H1 (cell line): ENCODE measurements around the gene DYSF. TPM values are rescaled to one million over a fixed set of nuclear protein-coding genes. Genes with fewer than 3 reads are reported as not detected.

Experiments used
- CTCF ChIA-PET: fragments of 300-600 bp; sonication (Branson Sonifier 250); formaldehyde crosslinking; loops from one replicate; lab custom pipeline; 2021; ENCODE audit not compliant: partially characterized antibody; lab: Charles Lee
- POLR2A ChIA-PET: fragments of 300-600 bp; sonication (Branson Sonifier 250); formaldehyde crosslinking; loops from one replicate; lab custom pipeline; 2021; ENCODE audit warnings: inconsistent platforms; ENCODE audit not compliant: partially characterized antibody; lab: Charles Lee
- DNase-seq, 2 experiments: peaks; one replicate each; pipeline versions ENCODE4 v3.0.0 to v3.0.0-alpha.2; 2010 to 2022; ENCODE audit warnings: low spot score in 2 of 2, low read depth in 1 of 2, mixed read lengths in 1 of 2
- FAIRE-seq: peaks from 2 replicates; lab custom pipeline; 2011; peaks lifted over from hg19 to GRCh38; lab: Jason Lieb, UNC
- H2AFZ ChIP-seq: 2 replicates; pipeline ENCODE4 v1.8.1; 2012; ENCODE audit warnings: low read length, inconsistent platforms
- H2AK5ac ChIP-seq: 2 replicates; pipeline ENCODE4 v1.6.1; 2013; ENCODE audit warnings: low read depth, low read length
- H2BK120ac ChIP-seq: replicated peaks from 2 replicates; pipeline ENCODE3; 2013; ENCODE audit warnings: low read depth, low read length, inconsistent platforms
- H2BK12ac ChIP-seq: 2 replicates; pipeline ENCODE4 v1.6.1; 2013; ENCODE audit warnings: low read depth, low read length
- H2BK15ac ChIP-seq: 2 replicates; pipeline ENCODE4 v1.6.1; 2013; ENCODE audit warnings: low read length
- H2BK20ac ChIP-seq: 2 replicates; pipeline ENCODE4 v1.6.1; 2013; ENCODE audit warnings: low read length
- H2BK5ac ChIP-seq: 2 replicates; pipeline ENCODE4 v1.6.1; 2013; ENCODE audit warnings: low read depth, low read length
- H3K14ac ChIP-seq: 2 replicates; pipeline ENCODE4 v1.6.1; 2013; ENCODE audit warnings: inconsistent platforms; ENCODE audit not compliant: insufficient read length
- H3K18ac ChIP-seq: 2 replicates; pipeline ENCODE4 v1.6.1; 2013; ENCODE audit warnings: low read length; ENCODE audit errors: extremely low read depth
- H3K23ac ChIP-seq: 2 replicates; pipeline ENCODE4 v1.6.1; 2013; ENCODE audit warnings: inconsistent platforms; ENCODE audit not compliant: insufficient read length
- H3K23me2 ChIP-seq: 2 replicates; pipeline ENCODE4 v1.6.1; 2013; ENCODE audit warnings: low read depth, low read length
- H3K27ac ChIP-seq: 2 replicates; pipeline ENCODE4 v1.6.1; 2011; ENCODE audit warnings: low read depth, low read length, inconsistent platforms
- H3K27me3 ChIP-seq, 4 experiments: replicated peaks in 1 of 4; 1 replicate in 1 of 4; 2 replicates in 3 of 4; pipeline versions ENCODE4 v1.6.1 to v1.8.1; 2011 to 2013; ENCODE audit warnings: low read length in 3 of 4, mild to moderate bottlenecking in 3 of 4, inconsistent platforms in 2 of 4, mixed read lengths in 2 of 4, moderate library complexity in 1 of 4; ENCODE audit not compliant: control insufficient read depth in 3 of 4, insufficient read depth in 3 of 4; ENCODE audit errors: extremely low read depth in 1 of 4
- H3K36me3 ChIP-seq, 4 experiments: 2 replicates each; pipeline versions ENCODE4 v1.6.1 to v1.8.1; 2011 to 2013; ENCODE audit warnings: mild to moderate bottlenecking in 4 of 4, low read length in 3 of 4, moderate library complexity in 2 of 4, control low read depth in 1 of 4, inconsistent platforms in 1 of 4; ENCODE audit not compliant: insufficient read depth in 4 of 4, control insufficient read depth in 2 of 4
- H3K4ac ChIP-seq: replicated peaks from 2 replicates; pipeline ENCODE3; 2013; ENCODE audit warnings: low read length, low read depth, mixed read lengths, inconsistent platforms; ENCODE audit not compliant: insufficient read length
- H3K4me1 ChIP-seq, 4 experiments: replicated peaks in 1 of 4; 1 replicate in 1 of 4; 2 replicates in 3 of 4; pipeline versions ENCODE4 v1.6.1 to v1.8.1; 2011 to 2013; ENCODE audit warnings: low read length in 3 of 4, inconsistent platforms in 2 of 4, mixed read lengths in 1 of 4; ENCODE audit not compliant: insufficient read depth in 4 of 4, control insufficient read depth in 3 of 4
- H3K4me2 ChIP-seq, 2 experiments: 2 replicates each; pipeline versions ENCODE4 v1.6.1 to v1.8.1; 2011 to 2013; ENCODE audit warnings: low read depth in 2 of 2, low read length in 2 of 2, control low read depth in 1 of 2, inconsistent platforms in 1 of 2, mild to moderate bottlenecking in 1 of 2; ENCODE audit not compliant: insufficient read depth in 1 of 2
- H3K4me3 ChIP-seq, 4 experiments: fragments of 200-600, 300-600 bp in 1 of 4; sonication (generic), shearing (Covaris generic), sonication (Bioruptor Twin) in 1 of 4; 2 replicates each; pipeline versions ENCODE4 v1.5.1 to v1.8.1; 2011 to 2016; ENCODE audit warnings: low read length in 4 of 4, low read depth in 3 of 4, control low read depth in 2 of 4, inconsistent platforms in 2 of 4, mild to moderate bottlenecking in 2 of 4, mixed read lengths in 1 of 4, moderate library complexity in 1 of 4; ENCODE audit not compliant: insufficient read depth in 2 of 4; ENCODE audit errors: extremely low read depth in 1 of 4
- H3K56ac ChIP-seq: replicated peaks from 2 replicates; pipeline ENCODE3; 2013; ENCODE audit warnings: low read depth, mild to moderate bottlenecking, mixed read lengths, low read length, inconsistent platforms; ENCODE audit not compliant: insufficient read length
- H3K79me1 ChIP-seq: 2 replicates; pipeline ENCODE4 v1.6.1; 2013; ENCODE audit warnings: low read depth, low read length, control low read depth
- H3K79me2 ChIP-seq, 2 experiments: 2 replicates each; pipeline versions ENCODE4 v1.6.1 to v1.8.1; 2012 to 2013; ENCODE audit warnings: low read length in 2 of 2, mild to moderate bottlenecking in 2 of 2, inconsistent platforms in 1 of 2; ENCODE audit not compliant: insufficient read depth in 2 of 2, control insufficient read depth in 1 of 2
- H3K9ac ChIP-seq, 4 experiments: replicated peaks in 1 of 4; 1 replicate in 1 of 4; 2 replicates in 3 of 4; pipeline versions ENCODE4 v1.6.1 to v1.8.1; 2011 to 2013; ENCODE audit warnings: low read depth in 3 of 4, low read length in 3 of 4, control low read depth in 2 of 4, mild to moderate bottlenecking in 2 of 4, moderate library complexity in 2 of 4, inconsistent platforms in 1 of 4; ENCODE audit errors: extremely low read depth in 1 of 4
- H3K9me3 ChIP-seq, 2 experiments: 2 replicates each; pipeline versions ENCODE4 v1.6.1 to v1.8.1; 2012 to 2013; ENCODE audit warnings: mild to moderate bottlenecking in 2 of 2, moderate library complexity in 2 of 2, control low read depth in 1 of 2, inconsistent platforms in 1 of 2, low read depth in 1 of 2, low read length in 1 of 2, mixed read lengths in 1 of 2; ENCODE audit not compliant: insufficient read depth in 2 of 2
- H4K20me1 ChIP-seq, 2 experiments: replicated peaks in 1 of 2; 2 replicates each; pipeline versions ENCODE3 to v1.8.1; 2011 to 2013; ENCODE audit warnings: inconsistent platforms in 2 of 2, low read length in 2 of 2, mild to moderate bottlenecking in 1 of 2; ENCODE audit not compliant: insufficient read depth in 2 of 2, control insufficient read depth in 1 of 2
- H4K5ac ChIP-seq: 2 replicates; pipeline ENCODE4 v1.6.1; 2013; ENCODE audit warnings: low read length, low read depth, mixed read lengths, inconsistent platforms; ENCODE audit not compliant: insufficient read length
- H4K8ac ChIP-seq: 2 replicates; pipeline ENCODE4 v1.8.0; 2013; ENCODE audit warnings: mild to moderate bottlenecking, moderate library complexity, low read length, inconsistent platforms; ENCODE audit not compliant: insufficient read depth; ENCODE audit errors: extremely low read depth
- H4K91ac ChIP-seq: replicated peaks from 2 replicates; pipeline ENCODE3; 2013; ENCODE audit warnings: low read length, mixed read lengths, inconsistent platforms; ENCODE audit not compliant: insufficient read length
- RXRA ChIP-seq: IDR thresholded peaks from 2 replicates; pipeline ENCODE4 v1.6.1; 2011; ENCODE audit warnings: low read depth, mild to moderate bottlenecking, low read length, moderate library complexity; ENCODE audit not compliant: insufficient read depth
- WGBS, 2 experiments: shearing (Covaris generic) in 1 of 2; methylation state at CpG; one replicate each; pipeline versions ENCODE4 v1.1.6 to v1.1.7; 2013 to 2015; ENCODE audit warnings: low lambda C conversion rate in 2 of 2, mixed read lengths in 2 of 2, inconsistent platforms in 1 of 2, low coverage in 1 of 2, missing lambda C conversion rate in 1 of 2; ENCODE audit not compliant: insufficient replicate concordance in 2 of 2, insufficient coverage in 1 of 2, insufficient read length in 1 of 2; ENCODE audit errors: extremely low coverage in 1 of 2, missing lambda C conversion rate in 1 of 2; 5-methylcytosine and 5-hydroxymethylcytosine counted together
- polyA plus RNA-seq, 7 experiments: library from polyadenylated mRNA; depleted of rRNA in 3 of 7; stranded (reverse) in 5 of 7; unstranded in 2 of 7; fragments of >200 nt in 5 of 7; fragments of 200-250 nt in 2 of 7; gene quantifications; 1 replicate in 5 of 7; 2 replicates in 1 of 7; 4 replicates in 1 of 7; pipeline versions ENCODE4 v1.2.1 to v1.2.3, GENCODE V29; 2011 to 2013; ENCODE audit warnings: missing spikeins in 2 of 7, mixed read lengths in 2 of 7
- total RNA-seq: library from RNA; stranded (reverse); fragmentation: NEBNext Ultra II Directional; extraction: Animal tissue kit (Norgen Biotek cat#: 25700); gene quantifications from 2 replicates; pipeline ENCODE4 v1.2.1, GENCODE V29; 2021

DYSF gene
- total and polyA plus RNA-seq, 2 of the 8 experiments (the other 6 are each of a cell fraction or from before 2014, with no cell fraction given): 5.8 to 7.1 TPM

DNA sequence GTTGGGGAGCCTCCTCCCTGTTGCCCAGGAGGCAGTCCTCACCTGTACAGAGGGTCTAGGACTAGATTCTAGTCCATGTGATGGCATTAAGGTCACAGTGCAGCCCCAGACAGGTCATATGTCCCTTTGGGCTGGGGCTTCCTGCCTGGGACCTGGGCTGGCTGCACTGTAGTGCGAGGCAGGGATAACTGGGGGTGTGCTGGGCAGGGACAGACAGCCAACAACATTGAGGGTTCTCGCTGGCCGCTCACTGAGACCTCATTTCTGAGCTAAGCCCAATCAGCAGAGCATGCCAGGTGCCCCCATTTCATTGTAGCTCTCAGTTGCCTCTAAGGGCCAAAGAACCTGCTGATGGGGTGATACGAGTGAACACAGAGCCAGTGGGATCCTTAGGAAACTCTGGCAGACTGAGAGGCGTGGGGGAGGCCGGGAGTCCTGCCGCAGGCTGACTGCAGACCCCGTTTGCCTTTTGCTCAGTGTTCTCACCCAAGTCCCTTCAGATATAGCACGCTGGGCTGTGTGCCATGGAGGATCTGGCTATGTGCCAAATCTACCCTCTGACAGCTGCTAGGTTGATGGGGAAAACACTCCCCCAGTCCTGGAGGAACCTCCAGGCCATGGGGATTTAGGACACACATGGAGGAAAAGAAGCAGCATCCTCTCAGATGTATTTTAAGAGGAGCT lies 51.9 kb downstream of the DYSF start:
- Histone ChIP-seq H4K91ac (no peak overlapping the region), H3K4me1 (peaks cover 0 to 5% (median 0%) of the 10 kb centered on the region in 4 experiments; a peak in 2 of 7 replicates), H3K4me3 (no peak overlapping the region), H3K14ac (no peak overlapping the region), H3K9ac (no peak overlapping the region), H3K27me3 (no peaks in the 10 kb centered on the region), H2AK5ac (no peak overlapping the region), H3K4me2 (no peak overlapping the region), H3K27ac (no peak overlapping the region), H2BK5ac (no peak overlapping the region), H3K56ac (no peak overlapping the region), H2BK120ac (no peak overlapping the region), H3K18ac (no peak overlapping the region), H3K79me2 (no peaks in the 10 kb centered on the region), H3K9me3 (no peaks in the 10 kb centered on the region), H3K79me1 (no peaks in the 10 kb centered on the region), H2BK12ac (no peak overlapping the region), H4K5ac (no peak overlapping the region), H3K23me2 (no peaks in the 10 kb centered on the region; the same call in 1 of the 2 replicates), H3K36me3 (no peaks in the 10 kb centered on the region), H3K4ac (no peak overlapping the region), H2AFZ (no peak overlapping the region), H4K8ac (no peak overlapping the region; the same call in 1 of the 2 replicates), H2BK20ac (no peak overlapping the region), H3K23ac (no peak overlapping the region), H4K20me1 (no peaks in the 10 kb centered on the region), H2BK15ac (no peak overlapping the region)
- no peak for TF ChIP-seq RXRA
- no peak for DNase-seq
- WGBS, 2 experiments: 84% methylated on average over 9 of the region's 9 CpGs; no CpG with 5 or more reads in 1 of the 2 experiments
- ChIA-PET POLR2A (interaction anchor here (0.9 kb wide), 1 partner anchor 52 kb away, joined by 3 read pairs; the partner anchor contains the start of gene DYSF), CTCF (interaction anchor here (0.6 to 12.6 kb wide), 9 partner anchors 9 to 282 kb away, joined by 3 to 238 read pairs (median 6); partner anchors contain the start of gene DYSF)
- no peak for FAIRE-seq
